ENCODE data around the gene E2F1.

GRCh38 chr20:33671573-33672288 is 14.5 kb downstream of the E2F1 start:
- TF ChIP-seq CTCF (IDR thresholded peaks at IDR 0.05; ENCODE audit: low read depth, low read length, poor library complexity, severe bottlenecking): no peak
- no peak for TF ChIP-seq EZH2phosphoT487 (IDR thresholded peaks at IDR 0.05; ENCODE audit: borderline replicate concordance, low read length)

Data from DOHH2 (cell line).